Measurements from ENCODE around the gene COMMD9. TPM values are rescaled to one million over a fixed set of nuclear protein-coding genes. Genes with fewer than 3 reads are reported as not detected.

Gene COMMD9
- total RNA-seq, 1 donor from 2014 or later: 72.2 TPM

DNA sequence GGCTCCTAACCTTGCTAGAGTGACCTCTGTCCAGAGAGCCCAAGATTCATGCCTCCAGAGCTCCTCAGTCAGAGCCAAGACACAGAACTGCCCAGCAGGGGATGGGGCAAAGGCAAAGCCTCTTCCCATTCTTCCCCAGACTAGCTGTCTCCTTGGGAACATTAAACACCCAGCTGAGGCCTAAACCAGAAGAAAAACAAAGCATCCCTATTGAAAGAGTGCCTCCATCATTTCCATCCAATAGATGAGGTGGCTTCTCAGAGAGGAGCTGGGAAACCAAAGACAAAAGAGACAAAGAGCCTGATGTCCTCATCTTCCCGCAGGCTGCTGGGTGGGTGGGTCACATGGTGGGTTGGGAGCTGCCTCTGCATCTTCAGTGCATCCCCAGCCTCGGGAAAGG lies 37.4 kb downstream of the COMMD9 start:
- Mint-ChIP-seq H3K36me3 (ENCODE audit: unreplicated experiment) (peaks cover 11% of the 10 kb centered on the region), H3K4me1 (ENCODE audit: low read depth, unreplicated experiment) (peaks cover 20% of the 10 kb centered on the region), H3K9me3 (ENCODE audit: unreplicated experiment) (peaks cover 16% of the 10 kb centered on the region), H3K4me3 (ENCODE audit: unreplicated experiment) (no peak overlapping the region), H3K27ac (ENCODE audit: unreplicated experiment) (peak overlapping the region; percentile 55), H3K27me3 (ENCODE audit: unreplicated experiment) (peaks cover 8% of the 10 kb centered on the region)
- TF ChIP-seq, protein P1, sequence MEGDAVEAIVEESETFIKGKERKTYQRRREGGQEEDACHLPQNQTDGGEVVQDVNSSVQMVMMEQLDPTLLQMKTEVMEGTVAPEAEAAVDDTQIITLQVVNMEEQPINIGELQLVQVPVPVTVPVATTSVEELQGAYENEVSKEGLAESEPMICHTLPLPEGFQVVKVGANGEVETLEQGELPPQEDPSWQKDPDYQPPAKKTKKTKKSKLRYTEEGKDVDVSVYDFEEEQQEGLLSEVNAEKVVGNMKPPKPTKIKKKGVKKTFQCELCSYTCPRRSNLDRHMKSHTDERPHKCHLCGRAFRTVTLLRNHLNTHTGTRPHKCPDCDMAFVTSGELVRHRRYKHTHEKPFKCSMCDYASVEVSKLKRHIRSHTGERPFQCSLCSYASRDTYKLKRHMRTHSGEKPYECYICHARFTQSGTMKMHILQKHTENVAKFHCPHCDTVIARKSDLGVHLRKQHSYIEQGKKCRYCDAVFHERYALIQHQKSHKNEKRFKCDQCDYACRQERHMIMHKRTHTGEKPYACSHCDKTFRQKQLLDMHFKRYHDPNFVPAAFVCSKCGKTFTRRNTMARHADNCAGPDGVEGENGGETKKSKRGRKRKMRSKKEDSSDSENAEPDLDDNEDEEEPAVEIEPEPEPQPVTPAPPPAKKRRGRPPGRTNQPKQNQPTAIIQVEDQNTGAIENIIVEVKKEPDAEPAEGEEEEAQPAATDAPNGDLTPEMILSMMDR (IDR thresholded peaks at IDR 0.05; ENCODE audit: partially characterized antibody, unreplicated experiment): no peak
- no peak for DNase-seq

- Mint-ChIP-seq H3K27me3 (ENCODE audit: unreplicated experiment) (peaks cover 12% of the 10 kb centered on the region), H3K9me3 (ENCODE audit: unreplicated experiment) (peaks cover 16% of the 10 kb centered on the region), H3K4me3 (ENCODE audit: unreplicated experiment) (no peak overlapping the region), H3K4me1 (ENCODE audit: low read depth, unreplicated experiment) (peaks cover 18% of the 10 kb centered on the region), H3K36me3 (ENCODE audit: unreplicated experiment) (peaks cover 16% of the 10 kb centered on the region), H3K27ac (ENCODE audit: unreplicated experiment) (no peak overlapping the region)
- TF ChIP-seq, protein P1 (IDR thresholded peaks at IDR 0.05; ENCODE audit: partially characterized antibody, unreplicated experiment): no peak
- DNase-seq: no peak
Measured at GRCh38 chr11:36249246-36249645, 40.0 kb downstream of the COMMD9 start.

GRCh38 chr11:36248436-36248835 lies 40.8 kb downstream of the COMMD9 start:
- TF ChIP-seq, protein P1 (IDR thresholded peaks at IDR 0.05; ENCODE audit: partially characterized antibody, unreplicated experiment): no peak
- H3K4me1 Mint-ChIP-seq (ENCODE audit: low read depth, unreplicated experiment): peaks cover 18% of the 10 kb centered on the region
- H3K27me3 Mint-ChIP-seq (ENCODE audit: unreplicated experiment): peaks cover 10% of the 10 kb centered on the region
- peaks cover 16% of the 10 kb centered on the region for H3K36me3 Mint-ChIP-seq (ENCODE audit: unreplicated experiment)
- no peak overlapping the region for H3K4me3 Mint-ChIP-seq (ENCODE audit: unreplicated experiment)
- H3K9me3 Mint-ChIP-seq (ENCODE audit: unreplicated experiment): peaks cover 12% of the 10 kb centered on the region
- H3K27ac Mint-ChIP-seq (ENCODE audit: unreplicated experiment): no peak overlapping the region
- no peak for DNase-seq

- H3K27ac Mint-ChIP-seq (ENCODE audit: unreplicated experiment): no peak overlapping the region
- peaks cover 15% of the 10 kb centered on the region for H3K4me1 Mint-ChIP-seq (ENCODE audit: low read depth, unreplicated experiment)
- no peak overlapping the region for H3K4me3 Mint-ChIP-seq (ENCODE audit: unreplicated experiment)
- DNase-seq: no peak
- H3K27me3 Mint-ChIP-seq (ENCODE audit: unreplicated experiment): peaks cover 4% of the 10 kb centered on the region
- TF ChIP-seq, protein P1 (IDR thresholded peaks at IDR 0.05; ENCODE audit: partially characterized antibody, unreplicated experiment): no peak
- peaks cover 16% of the 10 kb centered on the region for H3K36me3 Mint-ChIP-seq (ENCODE audit: unreplicated experiment)
- H3K9me3 Mint-ChIP-seq (ENCODE audit: unreplicated experiment): peaks cover 4% of the 10 kb centered on the region
Measured at GRCh38 chr11:36247493-36247892, 41.7 kb downstream of the COMMD9 start.

DNA sequence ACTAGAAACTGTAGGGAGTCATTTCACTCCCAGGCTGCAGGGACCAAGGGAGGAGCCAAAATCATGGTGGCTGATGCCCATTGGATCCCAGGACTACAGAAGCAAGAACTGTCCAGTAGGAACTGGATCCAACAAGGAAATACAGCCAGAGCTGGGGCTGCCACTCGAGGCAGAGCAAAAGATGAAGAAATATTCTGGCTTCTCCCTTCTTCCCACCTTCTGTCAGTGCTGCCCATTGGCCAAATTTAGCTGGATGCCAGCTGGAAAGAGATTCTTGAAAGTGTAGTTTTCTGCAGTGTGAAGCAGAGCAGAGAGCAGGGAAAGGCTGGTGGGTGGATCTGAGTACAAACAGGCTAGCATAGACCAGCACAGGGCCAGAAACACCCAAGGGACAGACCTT lies 45.6 kb downstream of the COMMD9 start:
- peaks cover 6% of the 10 kb centered on the region for H3K36me3 Mint-ChIP-seq (ENCODE audit: unreplicated experiment)
- no peak overlapping the region for H3K27ac Mint-ChIP-seq (ENCODE audit: unreplicated experiment)
- TF ChIP-seq, protein P1 (IDR thresholded peaks at IDR 0.05; ENCODE audit: partially characterized antibody, unreplicated experiment): no peak
- peaks cover 4% of the 10 kb centered on the region for H3K27me3 Mint-ChIP-seq (ENCODE audit: unreplicated experiment)
- peaks cover 8% of the 10 kb centered on the region for H3K4me1 Mint-ChIP-seq (ENCODE audit: low read depth, unreplicated experiment)
- no peaks in the 10 kb centered on the region for H3K9me3 Mint-ChIP-seq (ENCODE audit: unreplicated experiment)
- H3K4me3 Mint-ChIP-seq (ENCODE audit: unreplicated experiment): no peak overlapping the region
- no peak for DNase-seq

All from glutamatergic neuron (in vitro differentiated cells).